ENCODE results near the gene CCDC157. TPM values are rescaled to one million over a fixed set of nuclear protein-coding genes. Genes with fewer than 3 reads are reported as not detected.

Gene CCDC157
- total RNA-seq, 2 donors from 2014 or later: 6.1 to 7.2 TPM

GRCh38 chr22:30333707-30334087 is 23.1 kb upstream of the CCDC157 start:
- no peaks in the 10 kb centered on the region for H3K27me3 ChIP-seq (ENCODE audit: control insufficient read depth, insufficient read depth, low read length, poor library complexity, severe bottlenecking)
- no peak overlapping the region for H3K4me3 Mint-ChIP-seq
- DNase-seq: no peak
- H3K27me3 Mint-ChIP-seq (ENCODE audit: insufficient read depth): no peaks in the 10 kb centered on the region
- peaks cover 68% of the 10 kb centered on the region for H3K36me3 ChIP-seq (ENCODE audit: control insufficient read depth, insufficient read depth, low read length)
- no peaks in the 10 kb centered on the region for H3K4me1 ChIP-seq (ENCODE audit: control insufficient read depth, insufficient read depth, low read length)
- H3K36me3 Mint-ChIP-seq (ENCODE audit: low read depth): peaks cover 78% of the 10 kb centered on the region
- H3K9me3 ChIP-seq (ENCODE audit: control insufficient read depth, low read length): no peaks in the 10 kb centered on the region
- no peak overlapping the region for H3K4me3 ChIP-seq (ENCODE audit: low read length)
- no peaks in the 10 kb centered on the region for H3K9me3 Mint-ChIP-seq
- H3K27ac ChIP-seq (ENCODE audit: low read depth, low read length): no peak overlapping the region
- no peak overlapping the region for H3K9ac ChIP-seq (ENCODE audit: extremely low read depth, low read length, poor library complexity, severe bottlenecking)
- WGBS, 2 experiments (ENCODE audit: insufficient coverage in 1 of 2, insufficient read length in 1 of 2): 90 to 100% methylated on average over 1 to 3 of the region's 3 CpGs
- no peak for TF ChIP-seq CTCF (conservative IDR thresholded peaks at IDR 0.05)
- no peak overlapping the region for H3K27ac Mint-ChIP-seq
- no peaks in the 10 kb centered on the region for H3K4me1 Mint-ChIP-seq

DNA sequence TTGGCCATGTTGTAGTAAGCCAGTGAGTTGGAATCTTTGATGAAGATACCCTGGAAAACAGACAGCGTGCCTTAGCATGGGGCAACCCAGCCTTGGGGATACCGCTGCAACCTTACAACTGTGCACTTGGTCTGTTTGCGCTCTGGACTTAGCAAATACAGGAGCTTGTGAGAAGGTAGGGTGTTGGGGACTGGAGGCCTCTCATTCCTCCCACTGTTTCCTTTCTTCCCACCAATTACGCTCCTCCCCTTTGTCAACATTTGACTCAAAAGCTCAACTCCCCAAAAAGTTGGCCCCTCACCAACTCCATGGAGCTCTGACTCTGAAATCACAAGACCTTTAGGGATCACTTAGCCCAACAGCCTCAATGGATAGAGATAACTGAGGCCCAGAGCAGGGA is 22.2 kb upstream of the CCDC157 start:
- WGBS, 2 experiments (ENCODE audit: insufficient coverage in 1 of 2, insufficient read length in 1 of 2): 99 to 100% methylated on average over 3 to 4 of the region's 4 CpGs
- Mint-ChIP-seq H3K4me3 (no peak overlapping the region), H3K9me3 (no peaks in the 10 kb centered on the region), H3K36me3 (ENCODE audit: low read depth) (peaks cover 87% of the 10 kb centered on the region), H3K27me3 (ENCODE audit: insufficient read depth) (no peaks in the 10 kb centered on the region), H3K27ac (no peak overlapping the region), H3K4me1 (no peaks in the 10 kb centered on the region)
- peaks cover 78% of the 10 kb centered on the region for H3K36me3 ChIP-seq (ENCODE audit: control insufficient read depth, insufficient read depth, low read length)
- no peak for DNase-seq
- no peaks in the 10 kb centered on the region for H3K27me3 ChIP-seq (ENCODE audit: control insufficient read depth, insufficient read depth, low read length, poor library complexity, severe bottlenecking)
- no peak overlapping the region for H3K4me3 ChIP-seq (ENCODE audit: low read length)
- no peaks in the 10 kb centered on the region for H3K4me1 ChIP-seq (ENCODE audit: control insufficient read depth, insufficient read depth, low read length)
- no peaks in the 10 kb centered on the region for H3K9me3 ChIP-seq (ENCODE audit: control insufficient read depth, low read length)
- H3K9ac ChIP-seq (ENCODE audit: extremely low read depth, low read length, poor library complexity, severe bottlenecking): no peak overlapping the region
- no peak overlapping the region for H3K27ac ChIP-seq (ENCODE audit: low read depth, low read length)
- no peak for TF ChIP-seq CTCF (conservative IDR thresholded peaks at IDR 0.05)

DNA sequence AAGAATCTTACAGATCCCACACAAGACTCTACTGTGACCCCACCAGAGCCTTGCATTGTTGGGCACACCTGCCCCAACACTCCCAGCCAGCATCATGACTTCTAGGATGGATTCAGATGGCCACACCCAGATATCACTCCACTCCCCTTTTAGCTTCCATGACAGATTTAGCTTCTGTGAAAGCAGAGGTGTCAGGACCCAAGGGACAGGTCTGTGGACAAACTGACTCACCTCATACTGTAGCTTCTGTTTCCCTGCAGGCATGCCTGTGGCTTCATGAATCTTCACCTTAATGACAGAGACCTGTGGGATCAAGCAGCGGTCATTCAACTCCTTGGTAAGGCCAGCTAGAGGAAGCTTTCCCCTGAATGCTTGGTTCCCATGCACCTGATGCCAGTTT is 21.6 kb upstream of the CCDC157 start:
- WGBS, 2 experiments (ENCODE audit: insufficient coverage in 1 of 2, insufficient read length in 1 of 2): 93 to 100% methylated on average over 1 of the region's 1 CpG
- H3K27ac ChIP-seq (ENCODE audit: low read depth, low read length): no peak overlapping the region
- peaks cover 83% of the 10 kb centered on the region for H3K36me3 ChIP-seq (ENCODE audit: control insufficient read depth, insufficient read depth, low read length)

More for the DNA sequence above, 21.6 kb upstream of the CCDC157 start:
- no peak overlapping the region for H3K27ac Mint-ChIP-seq
- H3K27me3 Mint-ChIP-seq (ENCODE audit: insufficient read depth): no peaks in the 10 kb centered on the region
- no peak for TF ChIP-seq CTCF (conservative IDR thresholded peaks at IDR 0.05)
- no peaks in the 10 kb centered on the region for H3K27me3 ChIP-seq (ENCODE audit: control insufficient read depth, insufficient read depth, low read length, poor library complexity, severe bottlenecking)
- no peak overlapping the region for H3K4me3 Mint-ChIP-seq
- no peaks in the 10 kb centered on the region for H3K4me1 ChIP-seq (ENCODE audit: control insufficient read depth, insufficient read depth, low read length)
- peaks cover 89% of the 10 kb centered on the region for H3K36me3 Mint-ChIP-seq (ENCODE audit: low read depth)
- H3K9me3 ChIP-seq (ENCODE audit: control insufficient read depth, low read length): no peaks in the 10 kb centered on the region
- no peaks in the 10 kb centered on the region for H3K9me3 Mint-ChIP-seq
- H3K4me3 ChIP-seq (ENCODE audit: low read length): no peak overlapping the region
- DNase-seq: no peak
- no peak overlapping the region for H3K9ac ChIP-seq (ENCODE audit: extremely low read depth, low read length, poor library complexity, severe bottlenecking)
- no peaks in the 10 kb centered on the region for H3K4me1 Mint-ChIP-seq

Data from endodermal cell (in vitro differentiated cells).